NCI-H226 (cell line): Measurements from ENCODE around the gene PAX7.

Experiments used
- DNase-seq: peaks from one replicate; pipeline ENCODE4 v3.0.0-alpha.2; 2015

Gene PAX7

DNA sequence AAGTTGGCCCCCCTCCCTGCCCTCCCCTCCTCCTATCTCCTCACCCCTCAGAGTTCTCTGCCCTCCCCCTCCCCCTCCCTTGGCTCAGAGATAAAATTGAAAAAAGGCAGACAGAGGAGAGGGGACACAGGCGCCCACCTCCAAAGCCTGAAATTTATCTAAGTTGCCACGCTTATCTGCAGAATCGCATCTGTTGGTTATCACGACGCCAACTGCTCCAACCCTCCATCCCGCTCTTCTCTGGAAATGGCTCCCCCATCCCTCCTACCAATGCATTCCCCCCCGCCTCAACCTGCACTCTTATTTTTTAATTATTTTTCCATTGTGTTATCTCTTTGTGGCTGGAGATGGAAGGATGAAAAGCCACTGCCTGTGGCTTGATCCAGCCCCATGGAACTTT lies 138.5 kb downstream of the PAX7 start:
- DNase-seq, result no peak

DNA sequence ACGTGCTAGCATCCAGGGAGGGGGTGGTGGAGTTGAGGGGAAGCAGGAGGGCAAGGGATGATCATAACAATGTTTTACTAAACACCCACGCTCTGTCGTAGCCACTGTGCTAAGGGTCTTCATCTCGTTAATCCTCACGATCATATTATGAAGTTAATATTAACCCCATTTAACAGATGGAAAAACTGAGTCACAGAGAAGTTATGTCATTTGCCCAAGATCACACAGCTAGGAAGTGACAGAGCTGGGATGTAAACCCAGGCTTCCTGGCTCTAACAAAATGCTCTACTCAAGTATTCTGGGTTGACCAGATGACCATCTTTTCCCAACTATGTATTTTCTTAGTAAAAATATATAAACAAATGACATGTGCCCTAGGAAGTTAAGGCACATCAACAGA lies 140.2 kb downstream of the PAX7 start:
- DNase-seq, result no peak

DNA sequence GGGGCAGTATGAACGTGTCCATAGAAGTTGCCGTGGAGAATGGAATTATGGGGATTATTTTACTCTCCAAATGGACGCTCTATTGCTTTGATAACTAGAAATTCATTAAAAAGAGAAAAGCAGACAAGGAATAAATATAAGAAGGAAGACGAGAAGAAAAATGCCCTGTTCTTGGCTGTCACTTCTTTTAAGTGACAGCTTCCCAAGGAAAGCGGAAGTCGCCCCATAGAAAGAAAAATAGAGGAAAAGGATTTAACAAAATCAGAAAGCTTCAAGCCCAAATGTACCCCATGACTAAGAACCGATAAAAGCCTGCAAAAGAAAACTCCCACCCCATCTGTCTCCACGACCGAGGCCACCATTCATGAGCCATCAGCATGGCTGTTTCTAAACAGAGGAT lies 143.1 kb downstream of the PAX7 start:
- DNase-seq, result no peak

DNA sequence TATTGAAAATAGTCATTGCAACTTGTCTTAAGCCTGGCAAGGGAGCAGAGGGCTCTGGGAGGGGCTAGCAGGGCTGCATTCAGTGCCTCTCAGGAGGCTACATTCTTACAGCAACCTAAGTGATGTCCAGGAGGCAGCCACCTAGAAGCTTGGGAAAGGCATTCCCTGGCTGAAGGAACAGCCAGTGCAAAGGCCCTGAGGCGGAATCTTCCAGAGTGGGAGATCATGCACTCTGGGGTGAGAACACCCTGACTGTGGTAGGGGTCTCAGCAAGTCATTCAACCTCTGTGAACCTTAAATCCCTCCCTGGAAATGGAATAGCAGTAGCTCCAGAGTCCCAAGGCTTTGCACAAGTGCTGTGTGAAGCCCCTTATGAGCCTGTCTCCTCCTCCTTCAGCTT lies 144.7 kb downstream of the PAX7 start:
- no peak for DNase-seq

DNA sequence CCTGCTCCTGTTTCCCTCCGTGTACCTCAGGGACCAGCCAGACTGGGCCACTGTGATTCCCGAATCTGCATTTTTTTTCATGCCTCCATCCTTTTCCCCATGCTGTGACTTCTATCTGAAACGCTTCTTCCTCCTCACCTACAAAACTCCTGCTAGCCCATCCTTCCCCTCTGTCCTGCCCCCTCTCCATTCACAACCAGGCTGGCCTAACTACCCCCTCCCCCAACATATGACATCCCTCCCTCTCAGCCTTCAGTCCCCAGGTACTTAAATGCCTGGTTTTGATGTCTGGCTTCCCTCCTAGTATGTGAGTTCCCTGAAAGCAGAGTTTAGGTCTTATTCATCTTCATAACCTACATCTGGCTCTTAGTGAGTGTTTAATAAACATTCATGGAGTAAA lies 146.1 kb downstream of the PAX7 start:
- no peak for DNase-seq

DNA sequence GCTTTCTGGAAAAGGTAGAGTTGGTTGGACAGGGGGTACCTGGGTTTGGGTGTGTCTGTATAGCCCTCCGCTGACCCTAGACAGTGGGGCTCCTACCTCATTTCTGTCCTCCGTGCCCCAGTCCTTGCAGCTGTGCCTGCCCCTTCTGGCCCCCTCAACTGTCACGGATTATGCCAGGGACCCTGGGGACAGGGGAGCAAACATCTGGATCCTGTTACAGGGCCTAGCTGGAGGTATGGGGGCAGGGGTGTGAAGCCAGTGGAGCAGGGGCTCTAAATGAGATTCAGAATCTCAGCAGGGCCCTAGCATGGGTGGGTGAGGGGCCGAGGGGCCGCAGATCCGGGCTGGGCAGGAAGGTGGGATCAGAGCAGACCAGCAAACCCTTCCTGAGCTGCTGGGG lies 147.8 kb downstream of the PAX7 start:
- no peak for DNase-seq

DNA sequence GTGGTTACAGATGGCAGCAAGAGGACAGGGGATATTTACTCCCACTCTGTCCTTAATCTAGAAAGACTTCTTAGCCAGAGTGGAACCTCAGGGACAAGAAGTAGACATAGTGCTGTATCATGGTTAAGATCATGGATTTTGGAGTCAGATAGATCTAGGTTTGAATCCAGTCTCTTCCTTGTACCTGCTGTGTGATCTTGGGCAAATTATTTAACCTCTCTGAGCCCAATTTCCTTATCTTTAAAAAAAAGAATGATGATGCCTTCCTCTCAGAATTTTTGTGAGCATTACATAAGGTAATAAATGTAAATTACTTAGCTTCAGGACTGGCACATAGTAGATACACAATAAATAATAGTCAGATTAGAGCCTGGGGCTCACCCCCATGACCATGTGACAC lies 150.4 kb downstream of the PAX7 start:
- no peak for DNase-seq

DNA sequence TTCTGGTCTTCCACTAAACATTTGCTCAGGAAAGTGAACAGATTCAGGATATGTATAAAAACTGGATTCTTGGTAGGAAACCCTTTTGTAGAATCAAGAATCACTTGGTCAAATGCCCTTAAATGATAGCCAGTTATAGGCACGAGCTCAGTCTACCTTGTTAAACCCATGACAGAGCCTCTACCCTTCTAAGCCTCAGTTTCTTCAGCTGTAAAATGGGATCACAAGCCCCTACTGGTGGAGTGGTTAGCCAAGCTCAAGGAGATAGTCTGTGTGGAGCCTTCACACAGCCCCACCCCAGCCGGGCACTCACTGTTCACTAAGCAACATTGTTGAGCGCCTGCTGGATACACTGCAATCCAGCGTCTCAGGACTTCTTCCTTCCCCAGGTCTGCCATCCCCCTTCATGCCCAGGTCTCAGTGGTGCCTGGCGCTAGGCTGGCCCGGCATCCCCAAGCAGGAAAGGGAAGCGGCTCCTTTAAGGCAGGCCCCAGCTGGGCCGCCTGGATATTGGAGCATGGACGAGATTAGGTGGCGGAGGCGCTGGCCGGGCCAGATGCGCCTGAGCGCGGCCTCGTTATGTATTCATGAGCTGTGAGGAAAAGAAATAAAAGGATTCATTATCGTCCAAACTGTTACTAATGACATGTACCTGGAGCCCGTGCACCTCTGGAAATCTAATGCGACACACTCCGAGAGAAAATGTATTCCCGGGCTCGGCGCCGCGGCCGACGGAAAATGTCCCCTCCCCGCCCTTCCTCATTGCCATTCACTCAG lies 153.2 kb downstream of the PAX7 start:
- DNase-seq, result no peak

DNA sequence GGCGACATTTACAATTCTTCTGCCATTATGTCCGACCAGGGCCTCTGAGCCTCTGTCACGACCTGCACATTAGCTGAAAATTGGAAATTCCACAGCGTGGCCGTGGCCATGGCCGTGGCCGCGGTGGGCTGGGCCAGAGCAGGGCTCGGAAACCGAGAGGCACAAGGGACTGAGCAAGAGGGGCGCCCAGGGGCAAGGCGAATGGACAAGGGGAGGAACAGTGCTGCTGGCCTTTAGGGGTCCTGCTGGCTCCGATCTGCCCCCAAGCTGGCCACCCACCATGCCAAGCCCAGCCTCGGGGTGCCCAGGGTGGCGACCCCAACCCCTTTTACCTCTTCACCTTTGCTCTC lies 153.8 kb downstream of the PAX7 start:
- DNase-seq, result no peak

DNA sequence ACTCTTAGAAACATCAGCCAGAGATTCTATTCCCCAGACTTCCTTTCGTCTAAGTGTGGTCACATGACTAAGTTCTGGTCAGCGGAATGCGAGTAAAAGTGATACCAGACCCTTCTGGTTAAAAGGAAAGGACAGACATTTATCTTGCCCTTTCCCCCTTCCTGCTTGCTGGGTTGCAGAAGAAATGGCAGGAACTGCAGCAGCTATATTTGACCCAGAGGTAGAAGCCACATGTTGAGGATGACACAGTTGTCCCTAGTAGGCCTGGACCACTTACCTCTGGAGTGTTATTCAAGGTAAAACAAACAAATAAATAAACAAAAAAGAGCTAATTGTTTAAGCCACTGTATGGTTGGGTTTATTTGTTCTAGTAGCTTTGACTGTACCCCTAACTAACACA lies 155.5 kb downstream of the PAX7 start:
- no peak for DNase-seq

DNA sequence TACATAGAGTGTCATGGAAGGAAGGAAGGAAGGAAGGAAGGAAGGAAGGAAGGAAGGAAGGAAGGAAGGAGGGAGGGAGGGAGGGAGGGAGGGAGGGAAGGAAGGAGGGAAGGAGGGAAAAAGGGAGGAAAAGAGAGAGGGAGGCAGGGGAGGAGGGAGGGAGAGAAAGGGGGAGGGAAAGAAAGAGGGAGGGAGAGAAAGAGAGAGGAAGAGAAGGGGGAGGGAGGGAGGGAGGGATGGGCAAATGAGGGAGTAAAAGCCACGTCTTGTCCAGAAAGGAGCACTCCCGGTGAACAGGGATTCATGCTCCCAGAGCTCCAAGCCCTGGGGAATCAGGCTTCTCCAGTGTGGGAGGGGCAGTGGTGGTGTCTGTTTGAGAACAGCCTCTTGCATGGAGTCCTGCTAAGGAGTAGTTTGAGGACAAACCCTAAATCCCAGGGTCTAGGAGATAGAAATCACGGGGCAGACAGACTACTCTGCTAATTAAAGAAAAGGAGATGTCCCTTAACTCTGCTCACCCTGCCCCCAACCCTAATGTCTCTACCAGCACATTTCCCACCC lies 157.3 kb downstream of the PAX7 start:
- DNase-seq, result no peak

DNA sequence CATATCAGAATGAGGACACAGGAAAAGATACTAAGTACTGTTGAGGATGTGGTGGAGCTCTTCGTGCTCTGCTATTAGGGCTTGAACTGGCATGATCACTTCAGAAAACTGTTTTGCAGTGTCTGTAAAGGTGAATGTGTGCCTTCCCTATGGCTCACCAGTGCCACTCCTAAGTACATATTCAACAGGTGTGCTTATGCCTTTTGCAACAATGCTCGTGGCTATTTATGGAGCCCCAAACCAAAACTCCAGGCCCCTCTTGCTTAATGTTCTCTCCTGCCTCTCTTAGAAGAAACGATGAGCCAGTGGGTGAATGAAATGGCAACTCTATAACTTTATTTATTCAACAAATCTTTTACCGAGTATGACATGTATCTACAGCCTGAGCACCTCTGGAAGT lies 158.6 kb downstream of the PAX7 start:
- DNase-seq, result no peak

DNA sequence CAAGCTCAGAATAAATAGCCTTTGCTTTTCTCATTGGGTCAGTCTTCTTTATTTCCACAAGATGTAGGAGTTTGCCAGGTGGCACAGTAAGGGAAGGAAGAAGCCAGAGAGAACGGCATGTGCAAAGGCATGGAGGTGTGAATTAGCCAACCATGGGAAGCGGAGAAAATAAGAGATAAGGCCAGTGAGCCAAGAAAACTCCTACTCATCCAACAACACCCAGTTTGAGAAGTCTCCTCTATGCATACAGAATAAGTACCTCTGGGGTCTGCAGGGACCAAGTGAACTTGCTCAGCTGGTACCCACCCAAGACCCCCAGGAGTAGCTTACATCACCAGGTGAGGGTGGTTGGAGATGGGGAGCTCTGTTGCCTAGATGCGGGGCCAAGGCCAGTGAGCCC lies 162.1 kb downstream of the PAX7 start:
- DNase-seq, result no peak

DNA sequence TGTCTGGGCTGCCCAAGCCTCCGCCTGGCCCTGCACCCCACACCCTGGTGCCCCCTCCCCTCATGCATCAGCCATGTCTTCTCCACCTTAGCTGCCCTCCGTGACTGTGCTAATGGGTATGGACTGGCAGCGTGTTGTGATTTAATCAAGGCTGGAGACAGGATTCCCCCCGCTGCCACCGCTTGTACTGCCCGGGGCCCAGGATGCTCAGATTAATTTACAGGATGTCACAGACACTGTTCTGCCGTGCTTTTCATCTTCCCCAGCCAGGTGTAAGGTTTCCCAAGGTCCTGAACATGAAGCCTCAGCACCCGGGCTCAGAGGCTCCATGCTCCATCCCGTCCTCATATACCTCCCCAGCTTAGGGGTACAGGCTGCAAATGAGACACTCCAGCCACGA lies 162.5 kb downstream of the PAX7 start:
- DNase-seq, result no peak

DNA sequence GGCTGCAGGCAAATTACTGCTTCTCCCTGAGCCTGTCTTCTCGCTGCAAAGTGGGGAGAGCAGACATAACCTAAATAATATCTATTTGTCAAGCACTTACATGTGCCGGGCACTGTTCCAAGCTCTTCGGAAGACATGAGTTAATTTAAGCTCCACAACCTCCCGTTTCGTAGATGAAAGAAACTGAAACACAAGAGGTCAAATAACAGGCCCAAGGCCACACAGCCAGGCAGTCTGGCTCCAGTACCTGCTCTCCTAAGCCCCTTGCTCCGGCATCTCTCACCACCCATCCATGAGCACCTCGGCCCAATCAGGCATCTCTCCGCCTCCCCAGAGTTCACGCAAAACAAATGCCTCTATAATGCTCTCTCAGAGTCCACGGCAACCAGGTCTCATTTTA lies 163.4 kb downstream of the PAX7 start:
- no peak for DNase-seq

DNA sequence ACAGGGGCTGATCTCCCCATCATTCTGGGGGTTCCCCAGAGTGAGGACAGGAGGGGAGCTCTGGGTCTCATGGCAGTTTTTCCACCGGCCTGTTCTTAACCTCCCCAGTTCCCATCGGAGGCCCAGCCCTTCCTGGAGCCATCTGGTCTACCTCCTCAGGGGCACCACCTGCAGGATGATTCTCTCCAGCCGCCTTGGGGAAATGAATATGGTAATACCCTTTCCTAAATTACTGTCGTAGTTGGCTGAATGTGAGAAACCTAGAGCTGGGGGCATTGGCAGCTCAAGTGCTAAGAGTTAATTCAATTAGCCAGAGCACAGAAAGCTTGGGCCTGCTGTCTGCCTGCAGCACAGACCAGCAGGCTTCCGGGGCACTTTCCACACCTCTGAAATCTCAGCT lies 163.9 kb downstream of the PAX7 start:
- no peak for DNase-seq

DNA sequence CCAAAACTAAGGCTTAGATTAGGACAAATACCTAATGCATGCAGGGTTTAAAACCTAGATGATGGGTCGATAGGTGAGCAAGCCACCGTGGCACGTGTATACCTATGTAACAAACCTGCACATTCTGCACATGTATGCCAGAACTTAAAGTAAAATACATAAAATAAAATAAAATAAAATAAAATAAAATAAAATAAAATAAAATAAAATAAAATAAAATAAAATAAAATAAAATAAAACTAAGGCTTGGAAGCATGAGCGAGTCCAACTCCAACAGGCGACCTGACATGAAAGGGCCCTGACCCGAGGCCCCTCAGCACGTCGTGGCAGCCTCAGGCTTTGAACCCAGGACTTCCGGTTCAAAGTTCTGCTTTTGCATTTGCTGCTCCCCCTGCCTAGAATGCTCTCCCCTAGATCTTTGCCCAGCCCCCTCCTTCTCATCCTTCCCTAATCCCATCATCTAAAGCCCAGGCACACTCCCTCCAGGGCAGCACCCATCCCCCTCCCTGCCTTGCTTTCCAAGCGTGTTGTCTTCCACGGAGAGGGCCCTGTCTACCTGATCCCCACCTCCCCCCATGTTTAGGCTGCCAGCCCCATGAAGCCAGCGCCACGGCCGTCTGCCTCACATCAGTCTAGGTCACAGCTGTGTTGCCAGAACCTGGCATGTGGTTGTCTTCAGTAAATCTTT lies 164.5 kb downstream of the PAX7 start:
- no peak for DNase-seq

DNA sequence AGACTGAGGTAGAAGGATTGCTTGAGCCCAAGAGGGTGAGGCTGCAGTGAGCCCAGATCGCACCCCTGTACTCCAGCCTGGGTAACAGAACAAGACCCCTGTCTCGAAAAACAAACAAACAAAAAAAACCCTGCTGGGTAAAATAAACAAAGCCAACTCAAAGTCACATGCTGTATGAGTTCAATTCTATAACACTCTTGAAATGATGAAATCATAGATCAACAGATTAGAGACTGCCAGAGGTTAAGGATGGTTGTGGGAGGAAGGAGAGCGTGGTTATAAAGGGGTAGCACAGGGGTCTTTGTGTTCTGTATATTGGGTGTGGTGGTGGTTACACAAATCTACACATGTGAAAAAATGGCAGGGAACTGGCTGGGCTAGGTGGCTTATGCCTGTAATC lies 166.3 kb downstream of the PAX7 start:
- no peak for DNase-seq
